ENCODE results near the gene HHLA2.
"Not testable (repeated sequence)": the region's sequence is repeated elsewhere in the genome, so short reads cannot be mapped to it uniquely, and the experiment has no call there.

HHLA2 gene

DNA sequence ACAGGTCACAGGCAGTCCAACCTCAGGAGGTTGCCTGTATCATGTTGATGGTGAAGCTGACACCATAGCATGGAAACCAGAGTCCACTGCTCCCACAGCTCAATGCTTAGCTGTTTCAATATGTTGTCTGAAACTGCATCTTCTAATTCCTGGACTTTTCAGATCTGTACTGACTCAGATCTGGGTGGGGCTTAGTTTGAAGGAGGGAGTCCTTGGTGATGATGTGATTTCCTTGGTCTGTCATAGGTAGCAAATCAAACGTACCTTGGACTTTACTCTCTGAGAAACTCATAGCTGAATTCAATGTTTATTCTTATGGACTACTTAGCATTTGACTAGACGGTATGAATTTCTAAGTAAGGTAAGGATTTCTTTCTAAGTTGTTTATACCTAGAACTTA, at the start of gene HHLA2:
HHLA2 (plus strand) TSS at position 310 of the 400 bp plus-strand sequence. CDS start 55,266 bp downstream, outside the sequence.
- no peak for DNase-seq (ENCODE audit: low read depth)

DNA sequence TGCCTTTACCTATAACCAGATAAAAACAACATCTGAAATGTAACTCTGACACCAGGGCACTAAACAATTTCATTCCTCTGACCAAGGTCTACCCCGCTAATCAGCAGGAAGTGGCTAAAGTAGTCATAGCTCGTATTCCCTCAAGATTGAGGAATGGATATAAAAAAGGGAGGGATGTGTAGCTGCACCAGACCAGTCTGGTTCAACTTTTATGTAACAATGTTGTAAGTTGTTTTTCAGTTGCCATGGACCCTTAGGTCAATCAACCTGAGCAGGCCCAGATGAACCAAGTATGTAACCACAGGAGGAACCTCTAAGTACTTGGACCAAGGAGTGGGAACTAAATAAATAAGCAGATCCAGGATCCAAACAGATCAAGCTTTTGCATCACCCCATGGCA, 45.7 kb upstream of the HHLA2 start:
- DNase-seq (ENCODE audit: low read depth): no peak

DNA sequence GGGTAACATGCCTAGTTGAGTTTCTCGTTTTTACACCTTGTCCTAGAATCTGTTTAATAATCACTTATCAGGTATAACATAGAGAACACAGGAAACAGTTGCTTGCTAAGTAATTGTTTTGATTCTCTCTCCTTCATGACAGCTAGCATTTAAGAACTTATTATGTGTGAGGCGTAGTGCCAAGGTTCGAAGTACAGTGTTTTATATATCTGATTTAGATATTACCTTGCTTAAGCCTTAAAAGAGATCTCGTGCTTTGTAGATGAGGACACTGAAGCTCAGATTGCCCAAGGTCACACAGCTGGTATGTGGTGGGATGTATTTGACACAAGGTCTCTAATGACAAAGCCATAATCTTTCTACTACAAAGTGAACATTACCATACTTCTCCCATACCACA, 45.1 kb upstream of the HHLA2 start:
- DNase-seq (ENCODE audit: low read depth): no peak

DNA sequence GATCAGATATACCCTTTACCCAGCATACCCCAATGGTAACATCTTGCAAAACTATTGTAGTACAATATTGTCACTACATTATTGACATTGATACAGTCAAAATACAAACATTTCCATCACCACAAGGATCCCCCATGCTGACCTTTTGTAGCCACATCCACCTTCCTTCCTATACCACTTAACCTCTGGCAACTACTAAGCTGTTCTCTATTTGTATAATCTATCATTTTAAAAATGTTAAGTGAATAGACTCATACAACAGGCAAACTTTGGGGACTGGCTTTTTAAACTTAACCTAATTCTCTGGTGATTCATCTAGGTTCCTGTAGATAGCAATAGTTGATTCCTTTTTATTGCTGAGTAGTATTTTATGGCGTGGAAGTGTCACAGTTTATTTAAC, 44.5 kb upstream of the HHLA2 start:
- no peak for DNase-seq (ENCODE audit: low read depth)

DNA sequence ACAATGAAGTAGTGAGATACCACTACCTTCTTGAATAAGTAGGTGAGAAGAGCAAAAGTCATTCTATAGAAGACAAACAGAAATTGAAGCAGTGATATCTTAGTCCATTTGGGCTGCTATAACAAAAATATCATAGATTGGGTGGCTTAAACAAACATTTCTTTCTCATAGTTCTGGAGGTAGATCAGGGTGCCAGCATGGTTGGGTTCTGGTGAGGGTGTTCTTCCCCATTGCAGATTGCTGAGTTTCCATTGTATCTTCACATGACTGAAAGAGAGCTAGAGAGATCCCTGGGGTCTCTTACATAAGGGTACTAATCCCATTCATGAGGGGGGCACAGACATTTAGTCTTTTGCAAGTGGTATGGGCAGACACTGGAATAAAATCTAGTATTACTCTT, 41.2 kb upstream of the HHLA2 start:
- no peak for DNase-seq (ENCODE audit: low read depth)

GRCh38 chr3:108264534-108265298, 31.6 kb upstream of the HHLA2 start:
- DNase-seq (ENCODE audit: low read depth): not testable (repeated sequence)

DNA sequence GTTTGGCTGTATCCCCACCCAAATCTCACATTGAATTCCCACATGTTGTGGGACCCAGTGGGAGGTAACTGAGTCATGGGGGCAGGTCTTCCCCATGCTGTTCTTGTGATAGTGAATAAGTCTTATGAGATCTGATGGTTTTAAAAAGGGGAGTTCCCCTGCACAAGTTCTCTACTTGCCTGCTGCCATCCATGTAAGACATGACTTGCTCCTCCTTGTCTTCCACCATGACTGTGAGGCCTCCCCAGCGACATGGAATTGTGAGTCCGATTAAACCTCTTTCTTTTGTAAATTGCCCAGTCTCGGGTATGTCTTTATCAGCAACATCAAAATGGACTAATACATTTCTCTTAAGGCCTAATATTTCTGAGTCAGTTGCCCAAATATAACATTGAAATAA, 28.1 kb upstream of the HHLA2 start:
- not testable (repeated sequence) for DNase-seq (ENCODE audit: low read depth)

- no peak for DNase-seq (ENCODE audit: low read depth)
Observed at GRCh38 chr3:108271626-108272025, 24.7 kb upstream of the HHLA2 start.

DNA sequence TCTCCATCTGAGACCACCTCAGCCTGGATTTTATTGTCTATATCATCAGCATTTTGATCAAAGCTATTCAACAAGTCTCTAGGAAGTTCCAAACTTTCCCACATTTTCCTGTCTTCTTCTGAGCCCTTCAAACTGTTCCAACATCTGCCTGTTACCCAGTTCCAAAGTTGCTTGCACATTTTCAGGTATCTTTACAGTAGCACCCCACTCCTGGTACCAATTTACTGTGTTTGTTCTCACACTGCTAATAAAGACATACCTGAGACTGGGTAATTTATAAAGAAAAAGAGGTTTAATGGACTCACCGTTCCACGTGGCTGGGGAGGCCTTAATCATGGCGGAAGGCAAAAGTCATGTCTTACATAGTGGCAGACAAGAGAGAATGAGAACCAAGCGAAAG, 17.3 kb upstream of the HHLA2 start:
- not testable (repeated sequence) for DNase-seq (ENCODE audit: low read depth)

GRCh38 chr3:108280476-108280875, 15.9 kb upstream of the HHLA2 start:
- DNase-seq (ENCODE audit: low read depth): no peak

DNA sequence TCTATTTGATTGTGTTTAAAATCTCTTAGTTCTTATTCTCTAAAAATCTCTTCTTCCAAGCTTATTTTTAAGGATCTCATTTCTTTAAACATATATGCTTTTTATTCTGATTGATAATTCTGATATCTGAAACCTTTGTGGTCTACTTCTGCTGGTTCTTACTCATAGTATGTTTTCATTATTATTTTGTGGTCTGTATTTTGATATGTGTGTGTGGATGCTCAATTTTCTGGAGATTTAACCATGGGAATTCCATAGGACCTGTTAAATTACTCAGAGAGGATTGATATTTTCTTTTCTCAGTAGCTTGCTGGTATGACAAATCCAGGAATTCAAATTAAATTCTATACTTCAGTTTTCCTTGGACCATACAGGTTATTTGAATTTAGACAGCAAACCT, 14.7 kb upstream of the HHLA2 start:
- DNase-seq (ENCODE audit: low read depth): no peak

GRCh38 chr3:108283006-108283405, 13.3 kb upstream of the HHLA2 start:
- no peak for DNase-seq (ENCODE audit: low read depth)

- DNase-seq (ENCODE audit: low read depth): no peak
Observed at GRCh38 chr3:108283989-108284388, 12.4 kb upstream of the HHLA2 start.

DNA sequence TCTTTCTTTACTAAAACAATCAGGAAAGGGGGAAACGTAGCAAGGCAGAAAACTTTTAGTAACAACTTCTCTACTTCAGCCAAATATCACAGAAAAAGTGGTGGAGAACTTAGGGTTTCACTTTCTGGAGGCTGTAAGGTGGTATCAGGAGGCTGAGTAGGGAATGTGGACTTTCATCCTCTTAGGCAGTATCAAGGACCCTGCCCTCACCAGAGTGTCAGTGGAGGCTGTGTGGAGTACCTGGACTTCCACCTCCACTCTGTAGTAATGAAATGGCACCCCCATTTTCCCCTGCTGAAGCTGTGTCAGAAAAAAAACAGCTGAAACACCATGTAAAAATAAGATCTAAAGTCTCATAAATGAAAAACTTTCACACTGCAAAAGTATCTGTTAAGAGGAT, 11.2 kb upstream of the HHLA2 start:
- no peak for DNase-seq (ENCODE audit: low read depth)

DNA sequence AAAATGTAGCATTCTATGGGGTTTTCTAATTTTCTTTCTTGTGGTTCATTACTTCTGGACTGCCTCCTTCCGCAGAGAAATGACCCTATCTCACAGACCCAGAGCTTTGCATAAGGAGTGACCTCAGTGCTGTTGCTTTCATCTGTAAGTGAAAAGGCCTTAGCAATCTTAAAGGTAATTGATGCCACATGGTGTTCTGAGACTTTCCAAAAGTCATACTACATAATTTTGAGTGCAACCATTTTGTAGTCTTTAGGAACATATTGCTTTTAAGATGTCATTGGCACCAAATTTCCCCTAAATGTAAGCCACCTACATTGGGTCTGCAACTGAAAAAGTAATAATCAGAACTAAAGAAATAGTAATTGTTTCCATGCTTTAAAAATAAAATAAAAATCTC, 9.2 kb upstream of the HHLA2 start:
- DNase-seq (ENCODE audit: low read depth): no peak

- not testable (repeated sequence) for DNase-seq (ENCODE audit: low read depth)
Observed at GRCh38 chr3:108288193-108288592, 8.2 kb upstream of the HHLA2 start.

GRCh38 chr3:108289159-108289558, 7.2 kb upstream of the HHLA2 start:
- DNase-seq (ENCODE audit: low read depth): no peak

GRCh38 chr3:108292450-108292849, 3.9 kb upstream of the HHLA2 start:
- no peak for DNase-seq (ENCODE audit: low read depth)

DNA sequence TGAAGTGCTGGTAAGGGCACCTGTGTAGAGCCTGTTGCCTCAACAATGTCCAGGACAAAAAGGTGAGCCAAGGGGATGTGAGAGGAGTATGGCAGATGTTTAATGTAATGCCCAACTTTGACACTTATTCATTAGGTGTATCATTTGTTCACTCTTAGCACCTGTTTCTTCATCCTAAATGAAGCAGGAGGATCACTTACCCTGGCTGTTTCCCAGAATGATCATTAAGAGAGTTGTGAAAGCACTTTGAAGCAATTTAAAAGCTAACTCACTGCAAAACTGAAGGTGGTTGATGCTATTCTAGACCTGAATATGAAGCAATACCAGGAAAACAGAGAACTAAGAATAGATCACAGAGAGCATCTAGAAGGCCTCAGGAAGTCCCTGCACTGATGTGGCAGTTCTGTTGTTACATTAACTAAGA, 3.4 kb upstream of the HHLA2 start:
- DNase-seq (ENCODE audit: low read depth): no peak

GRCh38 chr3:108293858-108294257, 2.5 kb upstream of the HHLA2 start:
- no peak for DNase-seq (ENCODE audit: low read depth)

DNA sequence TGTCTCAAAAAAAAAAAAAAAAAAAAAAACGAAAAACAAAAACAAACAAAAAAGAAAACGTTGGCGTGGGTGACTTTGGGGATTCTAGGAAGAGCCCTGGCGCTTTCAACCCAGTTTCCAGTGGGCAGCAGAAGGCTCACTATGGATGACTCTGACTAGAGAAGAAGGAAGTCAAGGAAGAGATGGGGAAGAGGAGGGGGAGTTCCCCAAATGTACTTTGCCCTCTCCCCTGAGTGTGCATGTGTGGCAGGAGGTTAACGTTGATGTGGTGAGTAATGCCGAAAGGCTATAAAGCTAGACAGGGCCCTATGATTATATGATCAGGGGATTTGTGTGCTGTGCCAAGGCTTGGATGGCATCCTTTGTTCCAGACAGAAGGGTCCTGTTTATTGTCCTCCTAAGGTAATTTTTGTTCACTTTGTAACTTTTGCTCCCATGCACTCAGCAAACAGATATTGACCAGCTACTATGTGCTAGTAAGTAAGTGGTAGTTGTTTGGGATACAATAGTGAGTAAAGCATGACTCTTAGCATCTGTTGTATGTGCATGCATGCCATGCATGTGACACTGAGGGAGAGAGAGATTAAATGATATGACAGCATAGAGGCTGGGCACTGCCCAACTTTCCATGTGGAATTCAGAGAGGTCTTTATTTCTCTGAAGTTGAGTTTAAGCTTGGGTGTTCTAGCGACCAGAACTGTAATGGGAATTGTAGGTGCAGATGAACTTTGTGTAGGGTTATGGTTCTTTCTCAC, 750 bp upstream of the HHLA2 start:
- no peak for DNase-seq (ENCODE audit: low read depth)

DNA sequence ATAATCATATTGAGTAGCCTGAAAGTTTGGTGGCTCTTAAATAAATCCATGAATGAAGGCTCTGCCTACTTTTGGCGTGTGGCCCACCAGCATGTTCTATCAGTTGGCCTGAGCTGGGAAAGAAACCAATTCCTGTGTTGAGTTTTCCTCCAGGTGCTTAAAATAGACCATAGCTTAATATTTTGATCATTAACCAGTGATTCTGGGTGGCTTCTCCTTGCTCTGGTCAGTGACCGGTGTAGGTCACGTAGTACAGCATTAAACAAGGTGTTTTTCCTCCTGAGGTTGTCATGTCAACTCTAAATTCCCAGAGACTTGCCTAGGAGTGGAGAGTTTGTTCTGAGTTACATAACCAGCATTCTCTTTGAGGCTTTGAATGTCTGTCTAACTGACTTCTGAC, 1.3 kb downstream of the HHLA2 start:
- no peak for DNase-seq (ENCODE audit: low read depth)

DNA sequence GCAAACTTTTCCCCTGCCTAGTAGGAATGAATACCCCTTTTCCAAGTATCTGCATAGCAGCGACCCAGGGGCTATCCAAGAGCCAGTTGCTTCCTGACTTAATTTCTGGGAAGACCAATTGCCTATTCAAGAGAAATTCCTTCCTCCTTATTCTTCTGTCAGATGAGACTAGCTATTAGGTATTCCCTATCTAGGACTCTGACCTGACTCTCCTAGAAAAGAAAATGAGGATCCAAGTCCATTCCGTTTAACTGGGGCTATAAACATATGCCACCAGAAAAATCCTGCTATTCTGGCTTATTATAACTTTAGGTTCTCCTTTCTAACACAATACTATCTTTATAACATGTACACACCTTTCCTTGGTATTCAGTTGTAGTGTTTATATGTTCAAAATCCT, 1.7 kb downstream of the HHLA2 start:
- DNase-seq (ENCODE audit: low read depth): no peak
